IPS-15b (cell line): ENCODE results near the gene RNASE9.
"Not testable (repeated sequence)": the region's sequence is repeated elsewhere in the genome, so short reads cannot be mapped to it uniquely, and the experiment has no call there.

ENCODE experiments used
- H3K27me3 ChIP-seq: one replicate; pipeline ENCODE4 v1.6.1; 2013; ENCODE audit warnings: low read length; ENCODE audit not compliant: control insufficient read depth, insufficient read depth
- H3K36me3 ChIP-seq: one replicate; pipeline ENCODE4 v1.6.1; 2013; ENCODE audit warnings: low read length; ENCODE audit not compliant: control insufficient read depth, insufficient read depth
- H3K4me1 ChIP-seq: one replicate; pipeline ENCODE4 v1.6.1; 2013; ENCODE audit warnings: mild to moderate bottlenecking, low read length; ENCODE audit not compliant: control insufficient read depth, insufficient read depth
- H3K4me3 ChIP-seq: one replicate; pipeline ENCODE4 v1.5.1; 2013; ENCODE audit warnings: low read depth, low read length
- H3K9ac ChIP-seq: one replicate; pipeline ENCODE4 v1.6.1; 2013; ENCODE audit warnings: low read depth, mild to moderate bottlenecking, low read length
- H3K9me3 ChIP-seq: one replicate; pipeline ENCODE4 v1.6.1; 2013; ENCODE audit warnings: mild to moderate bottlenecking, low read length; ENCODE audit not compliant: control insufficient read depth, insufficient read depth

The RNASE9 gene

DNA sequence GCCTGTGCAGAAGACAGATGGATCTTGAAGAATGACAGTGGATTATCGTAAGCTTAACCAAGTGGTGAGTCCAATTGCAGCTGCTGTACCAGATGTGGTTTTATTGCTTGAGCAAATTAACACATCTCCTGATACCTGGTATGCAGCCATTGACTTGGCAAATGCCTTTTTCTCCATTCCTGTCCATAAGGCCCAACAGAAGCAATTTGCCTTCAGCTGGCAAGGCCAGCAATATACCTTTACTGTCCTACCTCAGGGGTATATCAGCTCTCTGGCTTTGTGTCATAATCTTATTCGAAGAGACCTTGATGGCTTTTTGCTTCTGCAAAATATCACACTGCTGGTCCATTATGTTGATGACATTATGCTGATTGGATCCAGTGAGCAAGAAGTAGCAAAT, 9.0 kb upstream of the RNASE9 start:
- not testable (repeated sequence) for H3K36me3 ChIP-seq, H3K9me3 ChIP-seq, H3K27me3 ChIP-seq, H3K4me1 ChIP-seq, H3K9ac ChIP-seq, H3K4me3 ChIP-seq

DNA sequence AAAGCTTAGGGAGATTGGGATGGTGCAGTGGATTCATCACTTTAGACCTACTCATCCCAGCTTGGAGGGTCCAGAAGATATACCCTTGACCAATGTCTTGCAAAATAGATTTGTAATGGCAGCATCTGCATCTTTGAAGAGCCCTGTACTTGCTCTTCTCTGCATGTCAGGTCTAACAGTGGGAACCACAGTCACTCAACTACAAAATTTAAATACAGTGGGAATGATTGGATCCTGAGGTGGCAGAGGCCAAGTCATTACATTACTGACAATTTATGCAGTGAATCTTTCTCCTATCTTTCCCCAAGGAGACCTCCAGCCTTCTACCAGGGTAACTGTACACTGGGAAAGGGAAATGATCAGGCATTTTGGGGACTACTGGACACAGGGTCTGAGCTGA, 8.2 kb upstream of the RNASE9 start:
- H3K9me3 ChIP-seq, result peaks cover 7% of the 10 kb centered on the region
- no peaks in the 10 kb centered on the region for H3K27me3 ChIP-seq
- no peaks in the 10 kb centered on the region for H3K36me3 ChIP-seq
- H3K4me1 ChIP-seq, result no peaks in the 10 kb centered on the region
- H3K9ac ChIP-seq, result no peak overlapping the region
- H3K4me3 ChIP-seq, result no peak overlapping the region

DNA sequence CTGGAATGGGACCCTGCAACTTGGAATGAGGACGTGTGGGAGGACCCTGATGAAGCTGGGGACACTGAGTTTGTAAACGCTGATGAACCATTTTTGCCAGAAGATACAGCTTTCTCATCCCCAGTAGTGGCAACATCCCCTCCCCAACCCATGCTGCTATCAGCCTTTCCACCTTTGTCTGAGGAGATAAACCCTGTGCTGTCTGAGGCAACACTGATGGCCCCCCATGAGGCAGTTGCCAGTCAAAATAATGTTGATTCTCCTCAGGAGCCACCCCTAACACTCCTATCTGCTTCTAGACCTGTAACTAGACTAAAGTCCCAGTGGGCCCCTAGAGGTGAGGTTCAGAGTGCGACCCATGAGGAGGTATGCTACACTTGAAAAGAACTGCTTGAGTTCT, 7.5 kb upstream of the RNASE9 start:
- no peaks in the 10 kb centered on the region for H3K27me3 ChIP-seq
- H3K36me3 ChIP-seq, result no peaks in the 10 kb centered on the region
- no peaks in the 10 kb centered on the region for H3K4me1 ChIP-seq
- H3K9me3 ChIP-seq, result peaks cover 7% of the 10 kb centered on the region
- no peak overlapping the region for H3K9ac ChIP-seq
- no peak overlapping the region for H3K4me3 ChIP-seq

DNA sequence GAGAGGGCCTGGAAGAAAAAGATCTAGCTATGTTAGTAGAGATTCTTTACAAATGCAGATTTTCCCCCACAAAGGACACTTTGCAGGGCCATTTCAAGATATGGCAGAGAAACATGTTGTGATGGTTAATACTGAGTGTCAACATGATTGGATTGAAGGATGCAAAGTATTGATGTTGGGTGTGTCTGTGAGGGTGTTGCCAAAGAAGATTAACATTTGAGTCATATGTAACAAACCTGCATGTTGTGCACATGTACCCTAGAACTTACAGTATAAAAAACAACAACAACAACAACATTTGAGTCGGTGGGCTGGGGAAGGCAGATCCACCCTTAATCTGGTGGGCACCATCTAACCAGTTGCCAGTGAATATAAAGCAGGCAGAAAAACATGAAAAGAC, 6.4 kb upstream of the RNASE9 start:
- H3K36me3 ChIP-seq, H3K4me1 ChIP-seq, H3K9me3 ChIP-seq, H3K27me3 ChIP-seq, H3K4me3 ChIP-seq, H3K9ac ChIP-seq: not testable (repeated sequence)

DNA sequence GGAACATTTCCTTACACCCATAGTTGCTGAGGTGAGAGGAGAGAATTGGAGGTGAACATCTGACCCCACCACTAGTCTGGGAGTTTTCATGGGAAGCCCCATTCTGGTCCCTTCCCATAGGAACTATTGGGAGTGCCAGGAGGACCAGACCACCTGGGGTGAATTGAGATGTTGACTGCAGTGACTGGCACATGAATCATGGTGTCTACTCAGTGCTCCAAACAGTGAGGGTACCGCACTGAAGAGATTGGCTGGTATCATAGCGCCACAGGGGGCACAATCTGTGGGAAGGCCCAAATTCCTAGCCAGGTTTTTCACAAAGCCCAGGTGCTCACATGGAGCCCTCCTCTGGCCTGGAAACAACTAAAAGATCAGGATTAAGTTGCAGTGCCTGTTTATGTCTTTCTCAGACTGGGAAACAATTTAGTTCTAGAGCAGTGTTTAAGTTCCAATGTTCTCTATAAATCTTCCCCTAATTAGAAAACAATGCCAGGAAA, 3.7 kb upstream of the RNASE9 start:
- no peaks in the 10 kb centered on the region for H3K36me3 ChIP-seq
- H3K4me1 ChIP-seq, result no peaks in the 10 kb centered on the region
- peaks cover 7% of the 10 kb centered on the region for H3K9me3 ChIP-seq
- H3K27me3 ChIP-seq, result no peaks in the 10 kb centered on the region
- no peak overlapping the region for H3K9ac ChIP-seq
- no peak overlapping the region for H3K4me3 ChIP-seq

DNA sequence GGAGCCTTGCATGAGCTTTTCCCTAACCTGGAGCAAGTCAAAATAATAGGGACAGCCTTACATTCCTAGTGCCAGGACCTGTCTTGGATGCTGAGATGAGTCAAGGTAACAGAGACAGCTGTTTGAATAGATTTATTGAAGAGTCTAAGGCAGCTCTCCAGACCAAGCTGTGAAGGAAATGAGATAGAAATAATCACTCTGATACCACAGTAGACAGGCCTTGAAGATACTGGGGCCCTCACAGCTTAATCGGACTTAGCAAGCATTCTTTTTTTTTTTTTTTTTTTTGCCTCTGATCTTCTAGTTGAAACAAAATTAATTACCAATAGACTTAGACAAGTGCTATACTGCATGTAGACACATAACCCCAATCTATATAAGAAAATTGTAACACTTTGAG, 3.1 kb upstream of the RNASE9 start:
- H3K9me3 ChIP-seq, result peaks cover 1% of the 10 kb centered on the region
- no peak overlapping the region for H3K4me3 ChIP-seq
- no peaks in the 10 kb centered on the region for H3K36me3 ChIP-seq
- H3K27me3 ChIP-seq, result no peaks in the 10 kb centered on the region
- H3K4me1 ChIP-seq, result peaks cover 2% of the 10 kb centered on the region
- no peak overlapping the region for H3K9ac ChIP-seq

DNA sequence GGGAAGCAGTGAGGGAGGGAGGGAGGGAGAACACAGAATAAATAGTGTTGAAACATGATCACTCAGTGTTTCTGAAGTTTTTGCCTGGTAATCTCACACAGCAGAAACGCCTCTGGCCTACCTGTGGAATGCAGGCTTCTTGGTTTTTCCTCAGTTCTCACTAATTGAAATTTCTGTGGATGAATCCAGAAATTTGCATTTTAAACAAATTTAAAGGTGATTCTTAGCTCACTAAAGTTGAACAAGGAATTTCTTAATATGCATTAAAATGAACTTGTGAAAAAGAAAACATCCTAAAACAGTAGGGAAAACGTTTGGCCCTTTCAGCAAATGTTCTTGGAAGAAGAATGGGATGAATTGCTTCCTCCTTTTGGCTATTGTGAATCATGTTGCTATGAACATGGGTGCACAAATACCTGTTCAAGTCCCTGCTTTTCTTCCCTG, 1.4 kb downstream of the RNASE9 start:
- no peak overlapping the region for H3K9ac ChIP-seq
- H3K9me3 ChIP-seq, result no peaks in the 10 kb centered on the region
- H3K4me1 ChIP-seq, result peaks cover 7% of the 10 kb centered on the region
- no peaks in the 10 kb centered on the region for H3K27me3 ChIP-seq
- no peaks in the 10 kb centered on the region for H3K36me3 ChIP-seq
- no peak overlapping the region for H3K4me3 ChIP-seq

DNA sequence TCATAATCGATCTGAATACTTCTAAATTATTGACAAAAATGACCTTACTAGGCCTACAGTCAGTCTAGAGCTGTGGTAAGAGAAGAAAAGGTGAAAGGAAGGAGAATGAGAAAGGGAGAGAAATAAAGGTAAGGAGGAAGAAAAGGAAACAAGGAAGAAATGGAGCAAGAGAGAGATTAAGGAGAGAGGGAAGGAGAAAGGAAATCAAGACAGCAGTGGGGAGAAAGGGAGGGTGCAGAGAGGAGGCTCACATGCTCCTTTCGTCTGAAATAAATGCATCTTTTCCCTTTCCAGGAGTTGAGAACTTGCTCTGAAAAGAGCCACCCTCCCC, 3.7 kb downstream of the RNASE9 start:
- Histone ChIP-seq H3K9ac (no peak overlapping the region), H3K9me3 (no peaks in the 10 kb centered on the region), H3K4me3 (no peak overlapping the region), H3K36me3 (no peaks in the 10 kb centered on the region), H3K4me1 (peaks cover 7% of the 10 kb centered on the region), H3K27me3 (no peaks in the 10 kb centered on the region)

DNA sequence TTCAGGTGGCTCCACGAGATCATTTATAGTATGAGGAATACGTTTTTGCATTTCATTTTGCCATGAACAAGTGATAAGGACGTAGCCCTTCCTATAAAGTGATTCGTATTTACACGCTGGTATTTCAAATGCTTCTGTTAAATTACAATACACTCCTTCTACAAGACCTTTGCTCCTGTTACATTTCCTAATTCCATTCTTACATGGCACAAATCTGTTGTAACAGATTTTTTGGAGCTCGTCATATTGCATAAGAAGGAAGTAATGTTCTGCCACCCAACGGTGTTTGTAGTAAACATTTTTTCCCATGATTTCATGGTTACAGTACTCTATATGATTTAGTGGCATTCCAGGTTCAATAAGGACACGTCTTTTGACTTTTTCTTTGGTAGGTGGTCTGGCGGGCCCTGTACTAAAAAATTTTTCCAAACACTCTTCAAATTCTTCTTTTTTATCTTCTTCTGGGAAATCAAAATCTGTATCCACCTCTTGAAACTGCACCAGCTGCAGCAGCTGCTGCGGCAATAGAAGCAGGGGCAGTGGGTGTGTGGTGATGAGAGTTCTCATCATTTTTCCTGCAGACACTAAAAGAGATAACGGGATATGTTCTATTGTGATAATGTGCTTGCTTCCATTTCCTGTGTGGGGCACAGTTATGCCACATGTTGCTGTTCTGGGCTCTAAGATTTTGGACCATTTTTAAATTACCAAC, 4.2 kb downstream of the RNASE9 start:
- Histone ChIP-seq H3K36me3 (no peaks in the 10 kb centered on the region), H3K4me1 (peaks cover 7% of the 10 kb centered on the region), H3K9me3 (no peaks in the 10 kb centered on the region), H3K9ac (no peak overlapping the region), H3K4me3 (no peak overlapping the region), H3K27me3 (no peaks in the 10 kb centered on the region)

DNA sequence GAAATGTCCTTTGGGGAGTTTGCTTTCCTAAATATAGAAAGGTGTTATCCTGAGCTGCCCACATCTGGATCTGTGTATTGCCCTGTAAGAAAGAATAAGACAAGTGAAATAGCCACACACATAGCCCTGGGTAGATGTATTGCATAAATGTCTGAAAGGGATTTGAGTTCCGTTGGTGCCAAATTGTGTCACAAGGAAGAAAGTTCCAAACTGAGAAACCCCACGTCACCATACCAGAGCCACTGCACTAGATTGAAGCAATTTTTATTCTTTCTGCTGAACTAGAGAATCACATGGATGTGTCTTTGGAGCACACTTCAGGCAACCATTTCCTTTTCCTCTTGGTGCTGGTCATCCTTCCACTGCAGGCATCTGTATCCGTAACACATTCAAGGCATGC, 5.0 kb downstream of the RNASE9 start:
- no peaks in the 10 kb centered on the region for H3K36me3 ChIP-seq
- H3K27me3 ChIP-seq, result no peaks in the 10 kb centered on the region
- H3K9ac ChIP-seq, result no peak overlapping the region
- H3K4me3 ChIP-seq, result no peak overlapping the region
- H3K4me1 ChIP-seq, result peaks cover 7% of the 10 kb centered on the region
- no peaks in the 10 kb centered on the region for H3K9me3 ChIP-seq

DNA sequence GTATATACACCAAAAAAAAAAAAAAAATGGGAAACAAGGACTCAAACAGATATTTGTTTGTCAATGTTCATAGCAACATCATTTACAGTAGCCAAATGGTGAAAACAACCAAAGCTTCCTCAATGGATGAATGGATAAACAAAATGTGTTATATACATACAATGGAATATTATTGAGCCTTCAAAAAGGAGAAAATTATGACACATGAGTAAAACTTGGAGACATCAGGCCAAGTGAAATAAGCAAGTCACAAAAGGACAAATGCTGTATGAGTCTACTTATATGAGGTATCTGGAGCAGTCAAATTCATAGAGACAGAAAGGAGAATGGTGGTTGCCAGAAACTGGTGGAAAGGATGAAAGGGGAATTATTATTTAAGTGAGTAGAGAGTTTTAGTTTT, 7.8 kb downstream of the RNASE9 start:
- Histone ChIP-seq H3K36me3 (no peaks in the 10 kb centered on the region), H3K27me3 (no peaks in the 10 kb centered on the region), H3K9me3 (no peaks in the 10 kb centered on the region), H3K4me3 (no peak overlapping the region), H3K9ac (no peak overlapping the region), H3K4me1 (no peaks in the 10 kb centered on the region)

DNA sequence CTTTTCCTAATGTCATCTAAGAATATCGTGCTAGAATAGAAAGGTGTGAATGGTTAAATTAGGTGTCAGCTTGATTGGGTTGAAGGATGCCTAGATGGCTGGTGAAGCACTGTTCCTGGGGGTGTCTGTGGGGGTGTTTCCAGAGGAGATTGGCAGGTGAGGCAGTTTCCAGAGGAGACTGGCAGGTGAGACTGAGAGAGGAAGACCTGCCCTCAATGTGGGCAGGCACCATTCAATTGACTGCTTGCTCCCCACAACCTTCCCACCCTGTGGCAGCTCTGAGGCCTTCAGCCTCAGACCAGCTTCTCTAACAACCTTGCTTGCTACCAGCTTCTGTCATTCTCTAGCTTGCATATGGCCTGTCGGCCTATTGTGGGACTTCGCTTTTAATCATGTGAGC, 9.2 kb downstream of the RNASE9 start:
- H3K4me1 ChIP-seq, result no peaks in the 10 kb centered on the region
- H3K4me3 ChIP-seq, result no peak overlapping the region
- no peaks in the 10 kb centered on the region for H3K27me3 ChIP-seq
- H3K9ac ChIP-seq, result no peak overlapping the region
- H3K9me3 ChIP-seq, result no peaks in the 10 kb centered on the region
- no peaks in the 10 kb centered on the region for H3K36me3 ChIP-seq
